ENCODE measurements around the gene SLC9B1. TPM values are rescaled to one million over a fixed set of nuclear protein-coding genes. Genes with fewer than 3 reads are reported as not detected.

Gene SLC9B1
- total and polyA plus RNA-seq, 2 of the 13 experiments (the other 11 are each of a cell fraction or from before 2014, with no cell fraction given) = 0.17 to 0.20 TPM

GRCh38 chr4:103029300-103029699 lies 9.8 kb upstream of the SLC9B1 start:
- ChIA-PET POLR2A (no interaction called here), CTCF (ENCODE audit: low intra/inter-chr PET ratio, low total read pairs) (no interaction called here)
- DNase-seq (ENCODE audit: low spot score) (no peak), ATAC-seq (no peak), FAIRE-seq (no peak)
- H3K27ac ChIP-seq (ENCODE audit: extremely low read length, insufficient read depth, low read length) = no peak overlapping the region
- peaks cover 3 to 29% of the 10 kb centered on the region in 2 experiments; a peak in 3 of 5 replicates for H3K36me3 ChIP-seq (replicated peaks in 1 of 2; ENCODE audit: control insufficient read depth in 1 of 2, insufficient read depth in 2 of 2, low read length in 2 of 2)
- H3K79me2 ChIP-seq (ENCODE audit: insufficient read depth, low read length) = no peaks in the 10 kb centered on the region
- H3K9me3 ChIP-seq (ENCODE audit: low read length) = no peaks in the 10 kb centered on the region
- H2AFZ ChIP-seq (ENCODE audit: low read length) = no peak overlapping the region
- no peak overlapping the region for H3K4me3 ChIP-seq (replicated peaks in 1 of 3; ENCODE audit: insufficient read depth in 1 of 3, low read depth in 2 of 3, low read length in 3 of 3)
- no peaks in the 10 kb centered on the region for H3K4me1 ChIP-seq (ENCODE audit: insufficient read depth, low read length)
- no TSS peak for BruUV-seq (replicated peaks)
- in situ Hi-C loops (cut with HindIII; ENCODE audit: extremely low pct_ligation_motif_present, low pct_unique_long_range_greater_than_20kb) = no loop called here
- 88% methylated on average over 1 of the region's 1 CpG for WGBS (ENCODE audit: low lambda C conversion rate)
- no peak overlapping the region for H3K4me2 ChIP-seq (ENCODE audit: low read depth, low read length)
- H3K9ac ChIP-seq (ENCODE audit: insufficient read depth, low read depth, low read length) = no peak overlapping the region
- intact Hi-C loops (cut with micrococcal nuclease; ENCODE audit: unreplicated experiment) = no loop called here
- TF ChIP-seq SP1 (IDR thresholded peaks at IDR 0.05) (no peak), SP1 (CRISPR knock-in tag; IDR thresholded peaks at IDR 0.05) (no peak), ZNF354B (CRISPR knock-in tag; IDR thresholded peaks at IDR 0.05) (no peak), RNF219 (CRISPR knock-in tag; IDR thresholded peaks at IDR 0.05) (no peak), PHF20 (CRISPR knock-in tag; IDR thresholded peaks at IDR 0.05) (no peak), ZIK1 (CRISPR knock-in tag; IDR thresholded peaks at IDR 0.05; ENCODE audit: borderline replicate concordance, low read depth) (no peak), SMARCE1 (IDR thresholded peaks at IDR 0.05; ENCODE audit: borderline replicate concordance) (no peak), ZNF782 (CRISPR knock-in tag; IDR thresholded peaks at IDR 0.05; ENCODE audit: borderline replicate concordance) (no peak), AHR (CRISPR knock-in tag; IDR thresholded peaks at IDR 0.05) (no peak), ZNF883 (CRISPR knock-in tag; IDR thresholded peaks at IDR 0.05; ENCODE audit: not compliant biosample characterization) (no peak), STAT5B (CRISPR knock-in tag; IDR thresholded peaks at IDR 0.05) (no peak), MYC (CRISPR knock-in tag; IDR thresholded peaks at IDR 0.05; ENCODE audit: borderline replicate concordance) (no peak), ZNF296 (CRISPR knock-in tag; conservative IDR thresholded peaks at IDR 0.05) (no peak), KAT7 (CRISPR knock-in tag; IDR thresholded peaks at IDR 0.05; ENCODE audit: borderline replicate concordance) (no peak), TAF1 (CRISPR knock-in tag; IDR thresholded peaks at IDR 0.05) (no peak), FOSL1 (CRISPR knock-in tag; IDR thresholded peaks at IDR 0.05; ENCODE audit: borderline replicate concordance) (no peak), ETV6 (CRISPR knock-in tag; conservative IDR thresholded peaks at IDR 0.05) (no peak), THRA (CRISPR knock-in tag; IDR thresholded peaks at IDR 0.05; ENCODE audit: borderline replicate concordance) (no peak), ZNF772 (CRISPR knock-in tag; IDR thresholded peaks at IDR 0.05) (no peak)
- TF ChIP-seq, protein P1, sequence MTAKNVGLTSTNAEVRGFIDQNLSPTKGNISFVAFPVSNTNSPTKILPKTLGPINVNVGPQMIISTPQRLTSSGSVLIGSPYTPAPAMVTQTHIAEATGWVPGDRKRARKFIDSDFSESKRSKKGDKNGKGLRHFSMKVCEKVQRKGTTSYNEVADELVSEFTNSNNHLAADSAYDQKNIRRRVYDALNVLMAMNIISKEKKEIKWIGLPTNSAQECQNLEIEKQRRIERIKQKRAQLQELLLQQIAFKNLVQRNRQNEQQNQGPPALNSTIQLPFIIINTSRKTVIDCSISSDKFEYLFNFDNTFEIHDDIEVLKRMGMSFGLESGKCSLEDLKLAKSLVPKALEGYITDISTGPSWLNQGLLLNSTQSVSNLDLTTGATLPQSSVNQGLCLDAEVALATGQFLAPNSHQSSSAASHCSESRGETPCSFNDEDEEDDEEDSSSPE (CRISPR knock-in tag; IDR thresholded peaks at IDR 0.05) = no peak
- TF ChIP-seq, protein P2, sequence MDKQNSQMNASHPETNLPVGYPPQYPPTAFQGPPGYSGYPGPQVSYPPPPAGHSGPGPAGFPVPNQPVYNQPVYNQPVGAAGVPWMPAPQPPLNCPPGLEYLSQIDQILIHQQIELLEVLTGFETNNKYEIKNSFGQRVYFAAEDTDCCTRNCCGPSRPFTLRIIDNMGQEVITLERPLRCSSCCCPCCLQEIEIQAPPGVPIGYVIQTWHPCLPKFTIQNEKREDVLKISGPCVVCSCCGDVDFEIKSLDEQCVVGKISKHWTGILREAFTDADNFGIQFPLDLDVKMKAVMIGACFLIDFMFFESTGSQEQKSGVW (CRISPR knock-in tag; IDR thresholded peaks at IDR 0.05; ENCODE audit: borderline replicate concordance) = no peak
- no peaks in the 10 kb centered on the region for H4K20me1 ChIP-seq (ENCODE audit: insufficient read depth, low read length)
- no peaks in the 10 kb centered on the region for H3K27me3 ChIP-seq (ENCODE audit: control insufficient read depth in 1 of 2, insufficient read depth in 2 of 2, low read length in 2 of 2)
